CD4-positive, alpha-beta T cell treated with Interleukin-17A for 4 hours (primary cell): ENCODE data around the gene PPP1R11.
A peak's percentile ranks its signal among the peaks of the same experiment; 100 is the strongest.
"Not testable (repeated sequence)": the region's sequence is repeated elsewhere in the genome, so short reads cannot be mapped to it uniquely, and the experiment has no call there.

ENCODE experiments used
- DNase-seq: peaks from one replicate; pipeline ENCODE4 v3.0.0-alpha.2; 2020; ENCODE audit warnings: mixed read lengths

PPP1R11 gene, protein sequence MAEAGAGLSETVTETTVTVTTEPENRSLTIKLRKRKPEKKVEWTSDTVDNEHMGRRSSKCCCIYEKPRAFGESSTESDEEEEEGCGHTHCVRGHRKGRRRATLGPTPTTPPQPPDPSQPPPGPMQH

DNA sequence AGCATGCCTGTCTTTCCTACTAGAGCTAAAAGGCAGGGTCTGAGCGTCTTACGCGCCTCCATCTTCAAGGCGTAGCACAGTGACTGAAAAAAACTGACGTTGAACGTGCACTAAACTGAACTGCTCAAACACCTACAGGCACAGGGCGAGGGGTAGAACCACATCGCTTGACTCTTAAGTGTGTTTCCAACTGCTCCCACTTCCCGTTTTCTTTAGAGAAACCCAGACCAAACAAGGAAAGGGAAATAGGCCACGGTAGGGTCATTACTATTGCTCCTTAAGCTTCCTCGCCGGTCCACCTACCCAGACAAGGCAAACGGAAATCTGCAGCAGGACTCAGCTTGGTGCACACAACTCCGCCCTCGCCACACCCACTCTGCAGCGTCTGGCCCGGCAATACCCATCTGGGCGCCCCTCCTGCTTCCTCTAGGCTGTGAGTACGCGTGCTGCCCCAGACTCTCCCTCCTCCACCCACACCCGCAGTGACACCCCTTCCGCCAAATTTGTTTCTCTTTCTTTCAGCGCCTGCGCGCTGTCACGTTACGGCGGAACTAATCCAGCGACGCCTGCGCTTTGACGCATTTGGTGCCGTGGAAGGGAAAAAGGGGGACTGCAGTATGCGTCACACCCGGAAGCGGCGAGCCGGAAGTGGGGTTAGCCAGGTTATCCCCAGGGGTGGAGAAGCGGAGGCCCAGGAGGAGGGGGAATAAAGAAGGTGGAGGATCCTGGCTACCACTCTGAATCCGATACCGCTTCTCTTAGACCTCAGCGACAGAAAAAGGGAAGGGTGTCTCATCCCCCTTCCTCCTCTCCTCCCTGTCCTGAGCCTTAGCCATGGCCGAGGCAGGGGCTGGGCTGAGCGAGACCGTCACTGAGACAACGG lies at the start of gene PPP1R11:
Gene PPP1R11 (plus strand): TSS at position 622 of the 883 bp plus-strand sequence. CDS start 213 bp downstream, at position 835.
- DNase-seq = peak; percentile 99

DNA sequence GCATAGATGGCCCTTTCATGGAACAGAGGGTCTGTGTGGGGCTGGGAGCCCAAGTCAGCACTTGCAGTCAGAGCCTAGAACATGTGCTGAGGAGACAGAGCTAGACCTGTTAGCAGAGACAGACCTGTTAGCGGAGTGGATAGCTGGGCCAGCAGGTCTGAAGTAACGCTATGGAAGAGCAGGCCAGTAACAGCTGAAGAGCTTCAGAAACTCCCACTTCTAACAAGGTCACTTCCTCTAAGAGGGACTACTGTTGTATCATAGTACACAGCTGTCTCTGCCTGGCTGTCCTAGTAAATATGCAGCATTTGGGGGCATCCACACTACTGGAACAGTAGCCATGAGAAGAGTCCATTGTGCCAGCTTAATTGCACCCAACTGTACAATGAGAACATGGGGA lies 47.2 kb upstream of the PPP1R11 start:
- DNase-seq = no peak

DNA sequence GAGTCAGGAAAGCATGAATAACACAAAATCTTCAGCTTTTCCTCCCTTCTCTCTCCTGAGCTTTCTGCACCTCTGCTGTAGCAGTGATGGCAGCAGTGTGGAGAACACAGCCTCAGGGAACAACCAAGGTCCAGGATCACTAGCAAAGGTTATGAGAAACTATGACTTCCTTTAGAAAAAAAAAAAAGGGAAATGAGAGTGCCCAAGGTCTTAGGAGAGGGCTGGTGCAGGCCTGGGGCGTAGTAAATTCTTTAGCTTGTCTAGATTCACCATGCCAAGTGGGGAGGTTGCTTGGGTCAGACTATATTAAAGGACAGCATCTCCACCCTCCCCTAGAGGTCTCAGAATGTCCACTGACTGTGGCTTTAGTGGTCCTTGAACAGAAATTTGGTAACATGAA lies 46.4 kb upstream of the PPP1R11 start:
- DNase-seq = no peak

DNA sequence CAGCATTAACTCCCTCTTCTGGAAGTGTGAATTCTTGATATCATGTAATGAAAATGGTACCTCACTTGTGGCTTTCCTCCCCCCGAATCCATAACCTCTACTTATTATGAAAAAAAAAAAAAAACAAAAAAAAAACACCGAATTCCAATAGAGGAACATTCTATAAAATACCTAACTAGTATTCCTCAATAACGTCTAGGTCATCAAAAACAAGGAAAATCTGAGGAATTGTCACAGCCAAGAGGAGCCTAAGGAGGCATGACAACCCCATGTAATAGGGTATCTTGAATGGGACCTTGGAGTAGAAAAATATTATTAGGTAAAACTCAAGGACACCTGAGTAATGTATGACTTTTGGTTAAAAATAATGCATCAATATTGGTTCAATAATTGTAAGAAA lies 44.8 kb upstream of the PPP1R11 start:
- no peak for DNase-seq

DNA sequence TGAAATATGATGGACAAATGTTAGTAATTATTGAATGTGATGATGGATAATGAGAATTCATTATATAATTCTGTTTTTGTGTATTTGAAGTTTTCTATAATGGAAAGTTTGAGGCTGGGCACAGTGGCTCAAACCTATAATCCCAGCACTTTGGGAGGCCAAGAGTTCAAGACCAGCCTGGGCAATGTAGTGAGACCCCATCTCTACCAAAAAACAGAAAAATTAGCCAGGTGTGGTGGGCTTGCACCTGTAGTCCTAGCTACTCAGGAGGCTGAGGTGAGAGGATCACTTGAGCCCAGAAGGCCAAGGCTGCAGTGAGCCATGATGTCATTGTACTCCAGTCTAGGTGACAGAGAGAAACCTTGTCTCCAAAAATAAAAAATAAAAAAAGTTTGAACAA lies 44.3 kb upstream of the PPP1R11 start:
- not testable (repeated sequence) for DNase-seq

DNA sequence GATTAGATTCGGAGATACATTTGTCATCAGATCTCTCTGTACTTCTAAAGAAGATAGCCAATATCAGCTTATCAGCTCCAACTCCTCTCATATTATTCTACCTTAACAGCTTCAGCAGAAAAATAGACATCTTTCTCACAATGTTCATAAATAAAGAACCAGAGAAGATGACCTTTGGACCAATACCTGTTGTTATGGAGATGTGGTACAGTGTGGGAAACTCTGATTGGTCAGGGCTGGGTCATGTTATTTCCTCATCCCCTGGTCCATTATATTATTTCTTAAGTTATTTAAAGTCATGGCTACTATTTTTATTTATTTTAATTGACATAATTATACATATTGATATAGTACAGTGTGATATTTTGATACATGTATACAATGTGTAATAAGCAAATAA lies 41.8 kb upstream of the PPP1R11 start:
- DNase-seq = no peak

DNA sequence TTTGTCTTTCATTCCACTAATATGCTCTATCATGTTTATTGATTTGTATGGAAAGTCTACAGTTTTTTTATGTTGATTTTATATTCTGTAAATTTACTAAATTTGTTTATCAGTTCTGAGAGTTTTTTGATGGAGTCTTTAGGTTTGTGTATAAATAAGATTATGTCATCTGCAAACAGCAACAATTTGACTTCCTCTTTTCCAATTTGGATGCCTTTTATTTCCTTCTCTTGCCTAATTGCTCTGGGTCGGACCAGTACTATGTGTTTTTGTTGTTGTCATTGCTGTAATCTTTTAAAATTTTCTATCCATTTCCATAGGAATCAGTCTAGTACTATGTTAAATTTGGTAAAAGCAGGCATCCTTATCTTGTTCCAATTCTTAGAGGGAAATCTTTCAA lies 37.4 kb upstream of the PPP1R11 start:
- no peak for DNase-seq

DNA sequence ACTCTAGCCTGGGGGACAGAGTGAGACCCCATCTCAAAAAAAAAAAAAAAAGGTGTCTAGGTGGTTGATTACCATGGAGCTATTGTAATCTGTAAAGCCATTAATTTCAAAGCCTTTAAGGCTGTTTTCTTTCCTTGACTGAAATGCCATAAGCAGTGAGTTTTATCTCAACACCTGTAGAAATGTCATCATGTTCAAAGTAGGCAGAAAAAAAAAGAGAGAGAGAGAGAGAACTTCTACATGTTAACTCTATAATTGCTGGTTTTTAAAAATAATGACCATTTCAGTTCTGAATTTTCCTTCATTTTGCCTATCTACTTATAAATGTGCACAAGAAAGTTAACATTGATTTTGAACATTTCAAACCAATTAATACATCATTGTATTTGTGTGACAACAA lies 35.6 kb upstream of the PPP1R11 start:
- no peak for DNase-seq

DNA sequence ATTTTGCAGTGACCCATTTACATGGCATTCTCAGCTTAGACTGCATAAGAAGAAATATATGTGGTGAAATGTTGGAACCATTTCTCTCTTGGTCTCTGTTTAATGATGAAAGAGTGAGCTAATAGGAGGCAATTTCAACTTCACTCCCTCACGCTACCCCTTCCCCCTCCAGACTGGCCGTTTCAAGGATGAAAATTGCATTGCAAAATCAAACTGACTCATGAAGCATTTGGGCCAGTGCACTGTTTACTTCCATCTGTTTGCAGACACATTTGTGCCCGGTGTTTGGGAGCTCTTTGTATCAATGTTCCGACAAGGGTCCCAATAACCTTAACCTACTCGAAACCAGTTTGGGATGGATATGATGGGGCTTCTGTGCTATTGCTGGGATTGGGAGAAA lies 33.6 kb upstream of the PPP1R11 start:
- DNase-seq = not testable (repeated sequence)

DNA sequence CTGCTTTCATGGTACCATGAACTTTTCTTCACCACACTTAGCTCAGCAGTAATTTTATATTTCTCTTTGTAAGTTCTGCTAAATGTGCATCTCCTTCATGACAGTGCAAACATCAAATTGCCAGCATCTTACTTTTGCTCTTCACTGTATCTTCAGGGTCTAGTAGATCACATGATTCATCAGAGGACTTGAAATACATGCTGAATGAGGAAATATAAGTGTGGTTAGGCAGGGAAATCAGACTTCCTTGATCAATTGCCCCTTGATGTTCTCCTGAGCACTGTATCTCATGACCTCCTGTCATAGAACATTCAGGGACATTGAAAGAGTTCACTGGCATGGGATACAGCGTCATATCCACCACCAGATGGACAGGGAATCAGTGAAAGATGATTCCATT lies 31.2 kb upstream of the PPP1R11 start:
- no peak for DNase-seq

DNA sequence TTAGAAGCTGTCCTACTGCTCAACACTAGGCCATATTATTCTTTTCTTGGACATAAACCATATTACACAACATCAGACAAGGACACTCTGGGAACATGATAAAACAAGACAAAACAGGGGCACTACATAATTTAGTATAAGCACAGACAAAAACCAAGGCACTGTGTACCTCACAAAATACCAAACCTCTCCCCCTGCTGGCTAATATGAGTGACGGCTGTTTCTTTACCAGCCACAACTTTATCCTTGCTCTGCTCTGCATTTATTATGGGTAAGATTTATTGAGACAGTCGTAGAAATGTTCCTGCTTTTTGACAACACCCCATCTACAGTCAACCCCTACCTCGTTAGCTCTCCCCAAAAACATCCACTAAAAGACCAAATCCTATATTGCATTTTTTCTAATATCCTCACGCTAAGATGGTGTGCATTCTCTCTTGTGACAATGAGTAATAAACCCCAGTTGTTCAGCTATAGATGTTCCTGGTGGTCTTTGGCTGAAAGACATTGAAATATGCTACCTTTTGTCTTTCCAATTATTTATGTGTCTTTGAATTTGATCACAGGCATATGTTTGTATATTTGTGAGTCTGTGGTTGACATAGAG lies 29.7 kb upstream of the PPP1R11 start:
- no peak for DNase-seq

DNA sequence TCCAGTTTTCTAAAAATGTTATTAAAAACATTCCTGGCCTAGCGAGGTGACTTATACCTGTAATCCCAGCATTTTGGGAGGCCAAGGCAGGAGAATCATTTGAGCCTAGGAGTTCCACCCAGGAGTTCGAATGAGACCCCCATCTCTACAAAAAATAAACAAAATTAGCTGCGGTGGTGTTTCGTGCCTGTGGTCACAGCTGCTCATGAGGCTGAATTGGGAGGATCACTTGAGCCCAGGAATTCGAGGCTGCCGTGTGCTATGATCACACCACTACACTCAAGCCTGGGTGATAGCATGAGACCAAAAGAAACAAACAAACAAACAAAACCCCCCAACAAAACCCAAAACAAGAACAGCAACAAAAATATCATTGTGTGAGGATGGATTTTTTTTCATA lies 25.8 kb upstream of the PPP1R11 start:
- DNase-seq = no peak

DNA sequence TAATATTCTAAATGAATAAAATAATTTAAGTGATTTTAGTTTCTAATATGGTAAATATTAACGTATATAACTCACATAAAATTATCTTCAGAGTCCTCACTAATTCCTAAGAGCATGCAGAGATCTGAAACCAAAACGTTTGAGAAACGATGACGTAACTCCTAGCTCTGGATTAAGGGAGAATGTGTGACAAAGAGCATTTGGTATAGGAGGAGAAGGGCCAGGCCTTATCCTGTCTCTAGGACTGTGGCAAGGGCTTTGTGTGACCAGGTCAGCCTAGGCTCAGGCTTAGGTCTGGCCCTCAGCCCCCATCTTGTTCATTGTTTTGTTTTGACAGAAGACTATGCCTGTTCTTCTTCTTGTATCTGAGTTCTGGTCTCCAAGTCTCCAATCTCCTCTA lies 25.2 kb upstream of the PPP1R11 start:
- no peak for DNase-seq

DNA sequence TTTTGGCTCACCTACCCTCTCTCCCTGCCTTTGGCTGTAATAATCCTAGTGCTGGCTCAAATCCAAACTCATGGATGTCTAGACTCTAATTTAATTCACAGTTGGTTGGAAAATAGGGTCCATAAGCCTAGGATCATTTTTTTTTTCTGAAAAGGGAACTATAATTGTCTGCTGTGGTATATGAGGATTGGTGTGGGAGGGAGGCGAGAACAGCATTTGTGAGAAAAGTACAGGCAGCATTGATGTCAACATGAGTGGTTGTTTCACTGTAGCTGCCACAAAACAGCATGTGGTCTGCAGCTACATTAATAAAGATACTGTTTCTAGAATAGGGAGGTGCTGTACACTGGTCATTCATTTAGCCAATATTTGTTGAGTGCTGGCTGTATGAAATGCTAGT lies 24.5 kb upstream of the PPP1R11 start:
- no peak for DNase-seq

DNA sequence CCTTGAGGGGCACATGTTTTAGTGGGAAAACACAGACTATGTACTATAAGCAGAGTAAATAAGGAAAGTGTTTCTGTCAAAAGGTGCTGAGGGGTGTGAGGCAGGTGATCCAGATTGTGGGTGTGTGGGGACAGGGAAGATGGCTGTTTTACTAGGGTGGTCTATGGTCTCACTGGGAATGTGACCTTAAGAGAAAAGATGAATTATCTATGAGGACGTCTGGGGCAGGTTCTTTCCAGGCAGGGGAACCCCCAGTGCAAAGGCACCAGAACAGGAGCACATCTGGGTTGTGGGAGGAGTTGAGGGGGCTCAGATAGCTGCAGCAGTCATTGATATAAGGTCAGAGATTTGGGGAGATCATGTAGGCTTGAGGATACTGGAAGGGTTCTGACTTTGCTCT lies 24.1 kb upstream of the PPP1R11 start:
- no peak for DNase-seq

DNA sequence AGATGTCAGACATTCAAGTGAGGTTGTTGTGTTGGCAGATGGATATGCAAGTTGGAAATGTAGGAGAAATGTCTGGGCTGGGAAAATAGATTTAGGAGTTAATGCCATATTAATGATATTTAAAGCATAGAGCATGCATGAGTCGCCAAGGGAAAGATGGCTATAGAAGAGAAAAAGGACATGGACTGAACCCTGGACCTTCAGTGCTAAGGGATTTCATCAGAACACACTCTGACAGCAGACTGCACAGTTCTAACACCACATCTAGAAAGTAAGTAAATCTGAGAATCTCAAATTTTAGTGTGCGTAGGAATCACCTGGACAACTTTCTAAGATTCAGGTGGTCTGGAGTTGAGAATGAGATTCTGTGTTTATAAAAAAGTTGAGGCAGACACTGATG lies 23.3 kb upstream of the PPP1R11 start:
- no peak for DNase-seq

DNA sequence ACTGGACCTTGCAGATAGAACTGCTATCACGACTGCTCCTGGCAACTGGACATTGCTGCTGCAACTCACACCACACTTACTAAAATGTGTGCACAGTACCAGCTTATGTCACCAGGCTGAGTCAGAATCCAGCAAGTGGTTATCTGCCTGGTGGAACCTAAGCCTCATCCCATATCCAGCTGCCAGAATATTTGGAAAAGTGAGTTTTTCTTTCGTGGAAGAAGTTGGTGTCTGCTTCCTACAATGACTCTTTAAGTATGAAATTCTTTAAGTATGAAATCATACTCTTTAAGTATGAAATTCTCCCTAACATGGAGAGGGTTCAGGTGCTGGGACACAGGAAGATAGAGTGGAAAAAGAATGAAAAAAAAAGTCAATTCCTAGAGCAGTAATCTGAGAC lies 22.4 kb upstream of the PPP1R11 start:
- DNase-seq = no peak

DNA sequence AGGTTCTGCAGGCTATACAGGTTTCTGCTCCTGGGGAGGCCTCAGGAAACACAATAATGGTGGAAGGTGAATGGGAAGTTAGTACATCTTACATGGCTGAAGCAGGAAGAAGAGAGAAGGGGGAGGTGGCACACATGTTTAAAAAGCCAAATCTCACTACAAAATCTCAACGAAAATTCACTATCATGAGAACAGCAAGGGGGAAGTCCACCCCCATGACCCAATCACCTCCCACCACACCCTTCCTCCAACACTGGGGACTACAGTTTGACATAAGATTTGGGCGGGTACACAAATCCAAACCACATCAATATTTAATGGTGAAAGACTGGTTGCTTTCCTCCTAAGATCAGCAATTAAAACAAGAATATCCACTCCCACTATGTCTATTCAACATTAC lies 19.8 kb upstream of the PPP1R11 start:
- no peak for DNase-seq

DNA sequence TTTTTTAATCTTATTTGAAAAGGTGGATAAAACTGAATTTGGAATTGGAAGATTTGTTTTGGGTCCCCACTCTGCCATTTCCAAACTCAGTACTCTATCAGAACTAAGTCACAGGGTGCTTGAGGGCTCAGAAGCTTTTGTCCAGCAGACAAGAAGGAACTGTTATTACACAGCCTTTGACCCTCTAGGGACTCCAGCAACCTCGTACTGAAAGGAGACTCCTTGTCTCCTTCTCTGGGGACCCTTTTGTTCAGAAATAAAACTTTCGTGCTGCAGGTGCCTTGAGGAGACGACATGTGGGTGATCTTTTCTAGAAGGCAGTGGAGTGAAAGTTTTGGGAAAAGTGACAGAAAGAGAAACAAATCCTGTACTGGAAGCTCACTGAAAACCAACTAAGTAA lies 13.3 kb upstream of the PPP1R11 start:
- DNase-seq = no peak

DNA sequence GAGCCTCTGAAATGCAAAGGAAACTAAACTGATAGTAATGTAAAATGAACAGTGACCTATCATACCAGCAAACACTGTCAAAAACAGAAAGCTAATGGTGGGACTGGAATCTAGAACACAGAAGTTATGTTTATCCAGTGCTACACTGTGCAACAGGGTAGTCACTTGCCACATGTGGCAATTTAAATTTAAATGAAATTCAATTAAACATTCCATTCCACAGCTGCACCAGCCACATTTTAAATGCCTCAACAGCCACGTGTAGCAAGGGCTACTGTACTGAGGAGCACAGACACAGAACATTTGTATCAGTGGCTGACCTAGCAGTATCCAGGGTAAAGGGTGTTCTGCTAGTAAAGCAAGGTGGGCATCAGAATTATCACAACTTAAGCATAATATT lies 11.5 kb upstream of the PPP1R11 start:
- no peak for DNase-seq

DNA sequence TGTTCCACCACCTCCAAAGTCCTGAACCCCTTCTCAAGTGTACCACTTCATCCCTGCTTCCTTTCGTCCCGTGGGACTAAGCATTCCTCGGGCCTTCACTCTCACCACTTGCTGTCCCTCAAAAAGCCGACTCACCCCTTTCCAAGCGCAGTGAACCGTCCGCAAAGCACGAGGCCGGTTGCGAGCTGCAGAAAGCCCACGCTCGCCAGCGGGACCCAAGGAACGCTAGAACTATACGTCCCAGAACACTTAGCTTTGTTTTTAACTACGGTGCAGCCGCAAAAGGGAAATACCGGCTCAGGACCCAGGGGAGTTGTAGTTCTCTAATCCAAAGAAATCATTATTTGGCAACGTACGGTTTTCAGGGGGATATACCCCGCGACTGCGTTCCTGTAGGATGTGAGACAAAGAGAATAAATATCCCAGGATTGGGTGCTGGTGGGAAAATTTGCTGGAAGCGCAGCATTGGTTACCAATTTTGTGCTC lies 6.3 kb upstream of the PPP1R11 start:
- peak; percentile 33 for DNase-seq

DNA sequence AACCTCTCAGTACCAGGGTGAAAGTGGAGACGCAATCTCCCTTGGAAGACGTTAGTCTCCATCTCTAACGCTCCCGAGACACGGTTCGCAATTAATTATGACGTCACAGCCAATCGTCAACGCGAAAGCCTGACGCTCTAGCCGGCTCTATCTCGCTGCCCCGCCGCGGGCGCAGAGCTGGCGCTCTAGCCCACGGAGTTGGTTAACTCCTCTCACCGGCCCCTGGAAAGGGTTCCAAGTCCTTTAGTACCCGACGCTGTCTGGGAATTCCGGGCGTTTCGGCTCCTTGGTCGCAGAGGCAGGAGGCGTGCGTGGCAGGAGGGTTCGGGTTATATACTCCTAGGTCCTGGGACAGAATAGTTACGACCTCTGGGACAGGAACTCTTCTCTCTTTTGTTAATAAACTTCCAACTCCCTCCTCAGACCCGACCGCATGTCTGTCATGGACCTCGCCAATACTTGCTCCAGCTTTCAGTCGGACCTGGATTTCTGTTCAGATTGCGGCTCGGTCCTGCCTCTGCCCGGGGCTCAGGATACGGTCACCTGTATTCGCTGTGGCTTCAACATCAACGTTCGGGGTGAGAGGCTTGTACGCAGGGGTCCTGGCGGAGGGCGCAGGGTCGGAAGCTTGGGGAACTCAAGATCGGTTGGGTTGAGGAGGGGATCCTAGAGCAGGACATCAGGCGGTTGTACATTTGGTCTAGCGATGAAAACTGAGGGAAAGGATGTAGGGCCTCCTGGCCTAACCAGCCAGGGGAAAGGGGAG lies 5.7 kb upstream of the PPP1R11 start, which contains the start of gene POLR1H:
Gene POLR1H (plus strand): TSS at position 174 of the 766 bp plus-strand sequence. CDS start 260 bp downstream, at position 434.
- peak; percentile 88 for DNase-seq

DNA sequence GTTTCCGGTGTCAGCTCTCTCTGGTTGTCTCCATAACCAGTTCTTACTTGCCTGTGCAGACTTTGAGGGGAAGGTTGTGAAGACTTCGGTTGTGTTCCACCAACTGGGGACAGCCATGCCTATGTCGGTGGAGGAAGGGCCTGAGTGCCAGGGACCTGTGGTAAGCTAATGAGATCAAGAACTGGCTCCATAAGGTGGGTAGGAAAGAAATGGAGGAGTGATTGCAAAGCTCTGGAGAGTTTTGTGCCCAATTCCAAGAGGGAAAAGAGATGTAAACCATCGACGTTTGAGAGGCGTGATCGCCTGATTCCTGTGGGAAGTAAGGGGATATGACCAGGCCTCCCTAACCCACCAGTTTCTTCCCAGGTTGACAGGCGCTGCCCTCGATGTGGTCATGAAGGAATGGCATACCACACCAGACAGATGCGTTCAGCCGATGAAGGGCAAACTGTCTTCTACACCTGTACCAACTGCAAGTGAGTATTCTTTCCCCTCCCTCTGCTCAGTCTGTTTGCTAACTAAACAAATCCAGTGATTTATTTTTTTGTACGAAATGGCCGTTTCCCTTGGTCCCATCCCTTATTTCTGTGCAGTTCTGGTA lies 5.0 kb upstream of the PPP1R11 start:
- DNase-seq = no peak
